Activated T-cell treated with anti-CD3 and anti-CD28 coated beads, Interleukin-2, amount 50 U/mL, for 24 hours (primary cell): Measurements from ENCODE around the gene NKIRAS1.
"Not testable (repeated sequence)": the region's sequence is repeated elsewhere in the genome, so short reads cannot be mapped to it uniquely, and the experiment has no call there.

Source experiments
- DNase-seq: peaks from one replicate; pipeline ENCODE4 v3.0.0-alpha.2; 2020
- H3K27ac Mint-ChIP-seq: 2 replicates; pipeline ENCODE4 v1.8.0; 2020; ENCODE audit warnings: mild to moderate bottlenecking, mixed read lengths
- H3K27me3 Mint-ChIP-seq: 2 replicates; pipeline ENCODE4 v1.8.0; 2020; ENCODE audit warnings: mixed read lengths
- H3K36me3 Mint-ChIP-seq: 2 replicates; pipeline ENCODE4 v1.8.0; 2020; ENCODE audit warnings: low read depth, mixed read lengths
- H3K4me1 Mint-ChIP-seq: 2 replicates; pipeline ENCODE4 v1.8.0; 2020; ENCODE audit warnings: low read depth, mixed read lengths
- H3K4me3 Mint-ChIP-seq: 2 replicates; pipeline ENCODE4 v1.8.0; 2020; ENCODE audit warnings: mild to moderate bottlenecking, moderate library complexity, mixed read lengths
- H3K9me3 Mint-ChIP-seq: 2 replicates; pipeline ENCODE4 v1.8.0; 2020; ENCODE audit warnings: mixed read lengths

Gene NKIRAS1

DNA sequence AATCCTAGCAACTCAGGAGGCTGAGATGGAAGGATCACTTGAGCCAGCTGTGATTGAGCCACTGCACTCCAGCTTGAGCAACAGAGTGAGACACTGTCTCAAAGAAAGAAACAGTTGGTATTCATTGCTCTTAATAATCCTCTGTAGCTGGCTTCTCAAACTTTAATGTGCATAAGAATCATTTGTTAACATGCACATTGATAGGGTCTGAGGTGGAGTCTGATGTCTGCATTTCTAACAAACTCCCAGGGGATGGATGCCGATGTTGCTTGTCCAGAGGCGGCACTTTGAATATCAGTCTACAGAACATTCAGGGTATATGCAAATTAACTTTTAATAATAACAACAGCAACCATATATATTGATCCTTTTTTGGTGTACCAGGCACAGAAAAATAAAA is 39.9 kb downstream of the NKIRAS1 start:
- Mint-ChIP-seq H3K4me1 (peaks cover 40% of the 10 kb centered on the region), H3K27me3 (no peaks in the 10 kb centered on the region), H3K27ac (no peak overlapping the region), H3K9me3 (no peaks in the 10 kb centered on the region), H3K4me3 (no peak overlapping the region), H3K36me3 (peaks cover 8% of the 10 kb centered on the region)
- no peak for DNase-seq

- no peak for DNase-seq
- Mint-ChIP-seq H3K27me3 (no peaks in the 10 kb centered on the region), H3K4me3 (no peak overlapping the region), H3K9me3 (no peaks in the 10 kb centered on the region), H3K4me1 (peaks cover 26% of the 10 kb centered on the region), H3K27ac (no peak overlapping the region), H3K36me3 (no peaks in the 10 kb centered on the region)
Observed at GRCh38 chr3:23875113-23875725, 41.6 kb downstream of the NKIRAS1 start.

DNA sequence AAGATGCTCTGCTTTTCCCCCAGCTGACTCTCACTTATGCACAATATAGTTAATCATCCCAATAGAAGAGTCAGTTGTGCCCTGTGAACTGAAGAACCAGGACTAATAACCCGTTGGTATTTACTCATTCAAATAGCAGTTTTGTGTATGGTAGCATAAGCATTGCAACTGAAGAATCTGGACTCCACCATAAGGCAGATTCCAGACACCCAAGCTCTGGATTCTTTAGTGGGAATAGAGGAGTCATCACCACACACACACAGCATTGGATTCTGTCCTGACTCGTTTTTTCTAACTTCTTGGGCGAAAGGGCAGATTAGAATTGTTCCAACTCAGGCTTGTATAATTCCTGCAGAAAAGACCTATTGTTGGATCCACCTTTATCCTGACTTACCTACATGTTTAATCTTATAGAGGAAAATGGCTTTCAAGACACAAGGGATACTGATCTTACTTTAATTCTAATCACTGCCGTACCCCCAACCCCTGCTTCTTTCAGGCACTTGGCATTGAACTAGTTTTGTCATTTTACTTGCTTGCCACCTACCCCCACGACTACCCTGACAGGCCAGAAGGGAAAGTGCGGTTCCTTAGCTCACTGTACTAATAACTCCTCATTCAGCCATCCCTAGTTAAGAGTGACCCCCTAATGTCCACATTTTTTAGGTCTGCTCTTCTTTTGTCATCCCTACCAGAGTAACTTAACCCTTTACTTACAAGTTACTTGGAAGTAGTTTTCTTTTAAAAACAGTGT is 42.3 kb downstream of the NKIRAS1 start:
- H3K4me1 Mint-ChIP-seq = peaks cover 27% of the 10 kb centered on the region
- no peaks in the 10 kb centered on the region for H3K36me3 Mint-ChIP-seq
- no peak for DNase-seq
- no peak overlapping the region for H3K27ac Mint-ChIP-seq
- no peaks in the 10 kb centered on the region for H3K9me3 Mint-ChIP-seq
- no peaks in the 10 kb centered on the region for H3K27me3 Mint-ChIP-seq
- H3K4me3 Mint-ChIP-seq = no peak overlapping the region

DNA sequence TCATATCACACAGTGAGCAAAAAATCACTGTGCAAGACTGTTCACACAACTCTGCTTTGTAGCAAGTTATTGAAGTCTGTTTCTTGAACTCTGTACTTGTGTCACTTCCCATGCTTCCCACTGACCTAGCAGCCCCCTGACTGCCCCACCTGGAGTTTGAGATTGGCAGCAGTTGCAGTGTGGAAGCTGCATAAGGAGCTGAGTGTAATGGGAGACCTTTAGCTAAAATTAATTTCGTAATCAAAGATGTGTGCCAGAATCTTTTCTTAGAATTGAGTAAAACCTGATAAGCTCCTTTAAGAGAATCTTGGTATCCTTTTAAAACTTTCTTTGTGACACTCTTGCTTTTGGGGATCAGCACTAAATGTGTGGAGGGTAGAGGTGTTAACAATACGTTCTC is 42.8 kb downstream of the NKIRAS1 start:
- Mint-ChIP-seq H3K36me3 (no peaks in the 10 kb centered on the region), H3K27ac (peak overlapping the region; percentile 66), H3K4me3 (no peak overlapping the region), H3K9me3 (no peaks in the 10 kb centered on the region), H3K4me1 (peaks cover 27% of the 10 kb centered on the region), H3K27me3 (no peaks in the 10 kb centered on the region)
- DNase-seq = no peak

- no peak for DNase-seq
- Mint-ChIP-seq H3K9me3 (no peaks in the 10 kb centered on the region), H3K4me3 (no peak overlapping the region), H3K27me3 (no peaks in the 10 kb centered on the region), H3K27ac (no peak overlapping the region), H3K36me3 (no peaks in the 10 kb centered on the region), H3K4me1 (peaks cover 29% of the 10 kb centered on the region)
Observed at GRCh38 chr3:23872330-23872729, 44.5 kb downstream of the NKIRAS1 start.

- H3K4me1 Mint-ChIP-seq = peaks cover 29% of the 10 kb centered on the region
- not testable (repeated sequence) for H3K36me3 Mint-ChIP-seq, H3K4me3 Mint-ChIP-seq, H3K27me3 Mint-ChIP-seq, H3K27ac Mint-ChIP-seq, DNase-seq, H3K9me3 Mint-ChIP-seq
Observed at GRCh38 chr3:23871361-23871760, 45.4 kb downstream of the NKIRAS1 start.

GRCh38 chr3:23870663-23871043 is 46.1 kb downstream of the NKIRAS1 start:
- not testable (repeated sequence) for H3K27ac Mint-ChIP-seq, H3K9me3 Mint-ChIP-seq, H3K27me3 Mint-ChIP-seq, H3K4me3 Mint-ChIP-seq, DNase-seq, H3K36me3 Mint-ChIP-seq
- H3K4me1 Mint-ChIP-seq = peaks cover 32% of the 10 kb centered on the region

GRCh38 chr3:23869977-23870662 is 46.7 kb downstream of the NKIRAS1 start:
- Mint-ChIP-seq H3K27ac (no peak overlapping the region), H3K27me3 (no peaks in the 10 kb centered on the region), H3K9me3 (no peaks in the 10 kb centered on the region), H3K4me1 (peaks cover 33% of the 10 kb centered on the region), H3K4me3 (no peak overlapping the region), H3K36me3 (no peaks in the 10 kb centered on the region)
- DNase-seq = no peak

DNA sequence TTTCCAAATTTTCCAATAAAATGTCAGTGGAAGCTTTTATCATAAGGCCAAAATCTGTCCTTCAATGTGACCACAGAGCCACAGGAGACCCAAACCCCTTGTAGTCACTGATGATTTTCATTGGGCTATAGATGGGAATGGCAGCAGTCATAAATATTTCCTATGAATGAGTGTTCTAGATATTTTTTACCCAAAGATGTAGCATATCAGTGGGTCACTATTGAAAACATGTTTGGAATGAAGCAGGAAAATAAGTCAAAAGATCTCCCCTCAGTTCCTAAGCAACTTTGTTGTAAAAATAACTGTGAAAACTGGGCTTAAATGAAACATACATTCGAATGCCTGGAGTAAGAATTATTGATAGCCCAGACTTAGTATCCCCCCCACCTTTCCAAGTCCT is 49.0 kb downstream of the NKIRAS1 start:
- Mint-ChIP-seq H3K27ac (no peak overlapping the region), H3K4me3 (no peak overlapping the region), H3K4me1 (peaks cover 44% of the 10 kb centered on the region), H3K27me3 (no peaks in the 10 kb centered on the region), H3K36me3 (peaks cover 5% of the 10 kb centered on the region), H3K9me3 (no peaks in the 10 kb centered on the region)
- DNase-seq = no peak

DNA sequence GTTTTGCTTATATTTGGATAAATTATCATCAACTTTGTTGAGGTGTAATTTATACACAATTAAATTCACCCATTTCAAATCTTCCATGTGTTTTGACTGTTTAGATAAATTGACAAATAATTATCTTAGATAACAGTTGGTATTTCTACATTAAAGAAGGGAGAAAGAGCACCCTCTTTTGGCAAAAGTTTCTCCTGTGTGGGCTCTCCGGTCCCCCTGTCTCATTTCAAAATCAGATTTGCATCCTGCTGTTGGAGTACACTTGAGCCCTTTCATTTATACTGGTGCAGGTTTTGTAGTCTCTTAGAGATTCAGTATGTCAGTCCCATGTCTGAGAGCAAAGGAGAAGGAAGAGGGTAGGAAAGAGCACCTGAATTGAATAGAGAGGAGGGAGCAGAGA is 49.4 kb downstream of the NKIRAS1 start:
- Mint-ChIP-seq H3K27me3 (no peaks in the 10 kb centered on the region), H3K4me1 (peaks cover 45% of the 10 kb centered on the region), H3K36me3 (peaks cover 6% of the 10 kb centered on the region), H3K27ac (no peak overlapping the region), H3K9me3 (no peaks in the 10 kb centered on the region), H3K4me3 (no peak overlapping the region)
- no peak for DNase-seq

DNA sequence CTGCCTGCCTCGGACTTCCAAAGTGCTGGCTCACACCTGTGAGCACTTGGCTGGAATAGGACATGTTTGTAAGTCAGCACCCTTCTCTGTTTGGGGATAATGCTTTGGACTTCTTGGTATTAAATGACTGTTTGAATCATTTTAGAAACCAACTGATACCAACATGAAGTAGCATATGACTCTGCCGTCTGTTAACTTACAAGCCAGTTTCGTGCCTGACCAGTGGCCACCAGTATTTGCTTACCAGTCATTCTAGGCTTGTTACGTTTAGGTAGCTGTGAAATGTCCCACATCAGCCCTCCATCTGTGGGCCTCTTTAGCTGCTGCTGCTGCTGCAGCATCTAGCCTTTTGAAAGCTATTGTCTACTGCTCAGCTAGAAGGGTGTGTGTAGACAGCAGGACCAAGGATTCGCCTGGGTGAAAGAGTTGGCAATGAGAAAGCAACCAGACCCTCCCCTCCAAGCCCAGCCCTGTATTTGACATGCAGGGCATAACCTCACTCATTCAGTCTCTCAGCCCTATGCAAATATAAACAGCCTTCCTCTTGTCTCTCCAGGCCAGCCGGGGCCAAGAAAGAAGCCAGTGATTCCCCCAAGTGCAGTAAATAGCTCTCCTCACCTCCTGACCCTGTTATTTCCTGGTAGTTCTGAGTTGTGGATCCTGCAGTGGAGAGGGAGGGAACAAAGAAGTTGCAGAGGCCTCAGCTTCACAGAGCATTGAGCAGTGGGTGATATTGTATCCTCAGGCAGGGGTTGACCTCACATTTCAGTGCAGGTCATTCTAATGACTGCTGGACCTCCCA is 51.0 kb downstream of the NKIRAS1 start:
- H3K27ac Mint-ChIP-seq = no peak overlapping the region
- peaks cover 53% of the 10 kb centered on the region for H3K4me1 Mint-ChIP-seq

DNA sequence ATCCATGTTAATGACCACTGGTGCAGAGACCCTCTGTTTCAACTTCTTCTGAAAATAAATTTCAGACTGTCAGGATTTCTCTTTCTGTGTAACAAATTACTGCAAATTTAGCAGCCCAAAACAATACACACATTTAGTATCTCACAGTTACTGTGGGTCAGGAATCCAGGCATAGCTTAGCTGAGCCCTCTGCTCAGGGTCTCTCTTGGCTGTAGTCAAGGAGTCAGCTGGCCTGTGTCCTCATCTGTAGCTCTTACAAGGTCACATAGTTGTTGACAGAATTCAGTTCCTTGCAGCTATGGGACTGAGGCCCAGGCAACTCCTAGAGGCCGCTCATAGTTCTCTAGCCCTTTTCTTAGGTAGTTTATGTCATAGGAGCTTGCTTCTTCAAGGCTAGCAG is 51.9 kb downstream of the NKIRAS1 start:
- Mint-ChIP-seq H3K4me1 (peaks cover 57% of the 10 kb centered on the region), H3K9me3 (no peaks in the 10 kb centered on the region), H3K27me3 (no peaks in the 10 kb centered on the region), H3K4me3 (no peak overlapping the region), H3K36me3 (peaks cover 20% of the 10 kb centered on the region), H3K27ac (no peak overlapping the region)
- DNase-seq = no peak

More for the DNA sequence above, 51.0 kb downstream of the NKIRAS1 start:
- Mint-ChIP-seq H3K9me3 (no peaks in the 10 kb centered on the region), H3K36me3 (peaks cover 20% of the 10 kb centered on the region), H3K4me3 (no peak overlapping the region), H3K27me3 (no peaks in the 10 kb centered on the region)
- no peak for DNase-seq

DNA sequence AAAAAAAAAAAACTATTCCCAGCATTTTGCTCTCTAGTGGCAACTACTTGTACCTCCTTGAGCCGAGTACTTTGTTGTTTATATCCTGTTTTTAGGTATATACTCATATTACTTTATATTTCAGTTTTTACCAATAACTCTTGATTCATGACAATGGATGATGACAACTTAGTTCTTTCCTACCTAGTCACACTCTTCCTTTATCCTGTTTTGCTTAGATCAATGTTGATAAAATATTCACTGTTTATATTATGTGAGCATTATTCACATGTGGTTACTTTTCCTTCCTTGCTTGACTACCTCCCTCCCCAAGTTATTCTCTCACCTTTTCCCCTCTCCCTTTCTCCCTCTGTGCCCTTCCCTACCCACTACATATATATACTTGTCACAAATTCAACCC is 53.7 kb downstream of the NKIRAS1 start:
- Mint-ChIP-seq H3K4me3 (no peak overlapping the region), H3K27ac (no peak overlapping the region), H3K4me1 (peaks cover 67% of the 10 kb centered on the region), H3K27me3 (no peaks in the 10 kb centered on the region), H3K36me3 (peaks cover 22% of the 10 kb centered on the region), H3K9me3 (no peaks in the 10 kb centered on the region)
- DNase-seq = no peak

DNA sequence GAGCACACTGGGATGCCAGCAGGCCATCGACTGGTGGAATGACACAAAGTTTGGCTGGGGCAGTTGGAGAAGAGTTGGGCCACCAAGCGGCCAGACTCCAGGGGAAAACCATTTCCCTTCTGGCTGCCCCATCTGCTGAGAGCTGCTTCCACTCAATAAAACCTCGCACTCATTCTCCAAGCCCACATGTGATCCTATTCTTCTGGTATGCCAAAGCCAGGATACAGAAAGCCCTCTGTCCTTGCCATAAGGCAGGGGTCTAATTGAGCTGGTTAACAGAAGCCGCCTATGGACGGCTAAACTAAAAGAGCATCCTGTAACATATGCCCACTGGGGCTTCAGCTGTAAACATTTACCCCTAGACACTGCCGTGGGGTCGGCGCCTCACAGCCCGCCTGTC is 55.1 kb downstream of the NKIRAS1 start:
- peaks cover 22% of the 10 kb centered on the region for H3K36me3 Mint-ChIP-seq
- no peaks in the 10 kb centered on the region for H3K27me3 Mint-ChIP-seq
- H3K4me3 Mint-ChIP-seq = no peak overlapping the region
- no peaks in the 10 kb centered on the region for H3K9me3 Mint-ChIP-seq
- DNase-seq = no peak
- H3K27ac Mint-ChIP-seq = no peak overlapping the region
- peaks cover 74% of the 10 kb centered on the region for H3K4me1 Mint-ChIP-seq
